Stromal cell of bone marrow (primary cell): ENCODE data around the gene IMPA2.
"Not testable (repeated sequence)": the region's sequence is repeated elsewhere in the genome, so short reads cannot be mapped to it uniquely, and the experiment has no call there.

Source experiments
- DNase-seq: peaks from one replicate; pipeline ENCODE4 v3.0.0-alpha.2; 2012; ENCODE audit warnings: low read depth

Gene IMPA2

DNA sequence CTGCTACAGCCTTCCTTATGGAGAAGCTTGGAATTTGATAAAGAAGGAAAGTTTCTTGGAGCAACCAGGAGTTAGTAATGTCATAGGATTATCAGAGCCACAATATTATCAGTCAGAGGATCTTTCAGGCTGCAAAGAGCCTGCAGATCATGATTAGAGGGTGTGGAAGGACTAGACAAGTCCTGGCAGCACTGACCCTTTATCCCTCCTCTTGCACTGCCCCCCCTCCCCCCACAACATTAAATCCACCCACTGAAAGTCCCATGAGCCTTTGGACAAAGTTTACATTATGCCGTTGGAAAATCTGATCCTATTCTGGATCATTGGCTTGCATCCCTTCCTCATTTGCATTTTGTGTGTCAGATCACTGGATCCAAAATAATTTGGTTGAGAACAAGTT lies 18.7 kb upstream of the IMPA2 start:
- DNase-seq = no peak

DNA sequence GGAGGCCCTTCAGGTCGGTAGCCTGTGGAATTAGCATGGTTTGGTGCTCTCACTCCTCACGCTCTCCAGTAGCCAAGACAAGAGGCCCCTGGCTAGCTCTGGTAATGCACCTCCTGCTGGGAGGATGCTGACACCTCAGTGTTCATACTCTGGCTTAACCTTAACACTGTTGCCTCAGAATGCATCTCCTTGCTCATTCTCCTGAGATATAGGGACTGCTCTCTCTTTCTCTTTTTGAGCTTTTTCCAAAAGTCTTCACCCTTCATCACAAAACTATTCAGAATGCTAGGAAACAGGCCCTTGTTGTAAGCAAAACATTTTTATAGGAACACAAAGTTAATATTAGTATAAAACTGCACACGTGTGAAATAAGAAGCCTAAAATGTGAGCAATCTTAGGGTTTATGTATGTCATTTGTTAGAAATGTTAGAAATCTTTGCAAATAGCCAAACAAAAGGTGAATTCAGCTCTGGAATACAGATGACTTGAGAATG lies 17.3 kb upstream of the IMPA2 start:
- no peak for DNase-seq

DNA sequence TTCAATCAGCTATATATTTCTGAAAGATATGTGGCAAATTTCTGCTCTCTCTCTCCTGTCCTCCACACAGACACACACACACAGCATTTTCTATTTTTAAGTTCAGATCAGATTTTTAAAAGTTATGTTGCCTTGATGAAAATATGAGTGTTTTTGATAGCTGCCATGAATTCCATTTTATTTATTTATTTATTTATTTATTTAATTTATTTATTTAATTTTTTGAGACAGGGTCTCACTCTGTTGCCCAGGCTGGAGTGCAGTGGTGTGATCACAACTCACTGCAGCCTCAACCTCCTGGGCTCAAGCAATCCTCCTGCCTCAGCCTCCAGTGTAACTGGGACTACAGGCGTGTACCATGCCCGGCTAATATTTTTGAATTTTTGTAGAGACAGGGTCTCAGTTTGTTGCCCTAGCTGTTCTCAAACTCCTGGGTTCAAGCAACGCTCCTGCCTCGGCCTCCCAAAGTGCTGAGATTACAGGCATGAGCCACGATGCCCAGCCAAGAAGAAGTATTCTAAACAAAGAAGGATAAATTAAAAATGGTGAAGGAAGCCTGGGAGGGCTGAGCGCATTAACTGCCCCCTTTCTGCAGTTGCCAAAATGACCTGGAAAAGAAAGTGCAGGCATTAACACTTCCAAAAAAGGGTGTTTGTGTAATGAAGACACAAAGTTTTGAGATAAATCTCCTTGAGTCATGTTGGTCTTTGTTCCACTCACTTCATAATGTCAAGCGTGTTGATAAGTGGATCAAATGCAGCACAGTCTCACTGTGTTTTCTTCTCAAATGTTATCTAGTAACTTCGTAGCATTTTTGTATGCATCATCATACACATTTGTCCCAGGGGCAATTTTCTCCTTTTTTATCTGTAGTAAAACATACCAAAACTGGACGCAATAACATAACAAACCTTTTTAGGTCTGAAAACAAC lies 11.1 kb upstream of the IMPA2 start:
- no peak for DNase-seq

DNA sequence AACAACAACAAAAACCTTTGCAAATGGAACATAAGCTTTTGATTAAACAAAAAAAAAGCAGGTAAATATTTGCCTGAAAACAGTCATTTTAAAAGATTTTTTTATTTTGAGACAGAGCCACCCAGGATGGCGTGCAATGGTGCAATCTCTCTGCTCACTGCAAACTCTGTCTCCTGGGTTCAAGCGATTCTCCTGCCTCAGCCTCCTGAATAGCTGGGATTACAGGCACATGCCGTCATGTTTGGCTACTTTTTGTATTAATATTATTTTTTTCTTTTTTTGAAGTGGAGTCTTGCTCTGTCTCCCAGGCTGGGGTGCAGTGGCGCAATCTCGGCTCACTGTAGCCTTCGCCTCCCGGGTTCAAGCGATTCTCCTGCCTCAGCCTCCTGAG lies 10.5 kb upstream of the IMPA2 start:
- DNase-seq = not testable (repeated sequence)

DNA sequence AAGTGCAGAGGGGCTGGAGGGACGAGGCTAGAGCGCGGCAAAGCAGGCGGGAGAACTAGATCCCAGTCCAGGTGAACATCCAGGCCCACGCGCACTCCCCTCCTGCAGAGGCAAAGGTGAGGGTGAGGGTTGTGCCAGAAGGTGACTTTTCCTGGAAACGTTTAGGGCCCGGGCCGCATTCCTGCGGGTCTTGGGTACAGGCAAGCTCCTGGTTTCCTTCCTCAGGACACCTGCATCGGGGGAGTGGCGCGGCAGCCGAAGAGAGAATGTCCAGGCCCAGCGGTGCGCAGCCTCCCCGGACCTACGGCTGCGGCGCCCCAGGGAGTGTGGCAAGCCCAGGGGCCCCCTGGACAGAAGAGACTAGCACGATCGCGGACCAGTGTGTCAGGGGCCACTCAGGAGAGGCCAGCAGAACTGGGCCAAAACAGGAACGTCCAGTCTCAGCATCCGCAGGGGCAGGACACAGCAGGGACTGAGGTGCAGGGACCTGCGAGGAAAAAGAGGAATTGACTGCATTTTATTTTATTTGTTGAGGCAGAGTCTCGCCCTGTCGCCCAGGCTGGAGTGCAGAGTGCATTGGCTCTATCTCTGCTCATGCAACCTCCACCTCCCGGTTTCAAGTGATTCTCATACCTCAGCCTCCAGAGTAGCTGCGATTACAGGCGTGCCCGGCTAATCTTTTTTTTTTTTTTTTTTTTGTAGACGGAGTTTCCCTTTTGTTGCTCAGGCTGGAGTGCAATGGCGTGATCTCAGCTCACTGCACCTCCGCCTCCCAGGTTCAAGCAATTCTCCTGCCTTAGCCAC lies 8.7 kb upstream of the IMPA2 start:
- no peak for DNase-seq

DNA sequence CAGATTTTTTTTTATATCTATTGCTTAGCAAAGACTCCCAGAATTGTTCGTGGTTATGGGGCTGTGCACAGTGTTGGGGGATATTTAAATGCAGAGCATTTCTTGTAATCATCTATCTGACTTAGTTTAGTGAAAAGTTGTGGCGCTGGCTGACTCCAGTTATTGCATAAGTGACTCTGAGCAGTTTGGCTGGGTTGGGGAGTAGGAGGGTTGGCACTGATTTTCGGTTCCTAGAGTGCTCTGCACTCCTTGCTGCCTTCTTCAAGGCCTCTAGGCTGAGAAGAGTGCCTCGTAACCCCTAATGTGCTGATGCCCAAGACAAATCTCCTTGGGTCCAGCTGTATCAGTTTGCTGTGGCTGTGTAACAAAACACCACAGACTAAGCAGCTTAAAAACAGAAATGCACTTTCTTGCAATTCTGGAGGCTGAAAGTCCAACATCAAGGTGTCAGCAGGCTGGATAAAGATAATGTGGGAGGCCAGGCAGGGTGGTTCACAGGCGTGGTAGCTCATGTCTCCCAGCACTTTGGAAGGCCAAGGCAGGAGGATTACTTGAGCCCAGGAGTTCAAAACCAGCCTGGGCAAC lies 6.5 kb upstream of the IMPA2 start:
- no peak for DNase-seq

DNA sequence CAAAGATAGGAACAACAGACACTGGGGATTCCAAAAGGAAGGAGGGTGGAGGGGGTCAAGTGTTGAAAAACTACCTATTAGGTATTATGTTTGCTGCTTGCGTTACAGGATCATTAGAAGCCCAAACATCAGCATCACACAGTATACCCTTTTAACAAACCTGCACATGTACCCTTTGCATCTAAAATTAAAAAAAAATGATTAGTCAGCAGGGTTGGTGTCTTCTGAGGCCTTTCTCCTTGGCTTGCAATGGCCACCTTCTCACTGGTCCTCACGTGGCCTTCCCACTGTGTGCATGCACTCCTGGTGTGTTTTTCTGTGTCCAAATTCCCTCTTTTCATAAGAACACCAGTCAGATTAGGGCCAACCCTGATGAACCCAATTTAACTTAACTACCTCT lies 5.6 kb upstream of the IMPA2 start:
- no peak for DNase-seq

DNA sequence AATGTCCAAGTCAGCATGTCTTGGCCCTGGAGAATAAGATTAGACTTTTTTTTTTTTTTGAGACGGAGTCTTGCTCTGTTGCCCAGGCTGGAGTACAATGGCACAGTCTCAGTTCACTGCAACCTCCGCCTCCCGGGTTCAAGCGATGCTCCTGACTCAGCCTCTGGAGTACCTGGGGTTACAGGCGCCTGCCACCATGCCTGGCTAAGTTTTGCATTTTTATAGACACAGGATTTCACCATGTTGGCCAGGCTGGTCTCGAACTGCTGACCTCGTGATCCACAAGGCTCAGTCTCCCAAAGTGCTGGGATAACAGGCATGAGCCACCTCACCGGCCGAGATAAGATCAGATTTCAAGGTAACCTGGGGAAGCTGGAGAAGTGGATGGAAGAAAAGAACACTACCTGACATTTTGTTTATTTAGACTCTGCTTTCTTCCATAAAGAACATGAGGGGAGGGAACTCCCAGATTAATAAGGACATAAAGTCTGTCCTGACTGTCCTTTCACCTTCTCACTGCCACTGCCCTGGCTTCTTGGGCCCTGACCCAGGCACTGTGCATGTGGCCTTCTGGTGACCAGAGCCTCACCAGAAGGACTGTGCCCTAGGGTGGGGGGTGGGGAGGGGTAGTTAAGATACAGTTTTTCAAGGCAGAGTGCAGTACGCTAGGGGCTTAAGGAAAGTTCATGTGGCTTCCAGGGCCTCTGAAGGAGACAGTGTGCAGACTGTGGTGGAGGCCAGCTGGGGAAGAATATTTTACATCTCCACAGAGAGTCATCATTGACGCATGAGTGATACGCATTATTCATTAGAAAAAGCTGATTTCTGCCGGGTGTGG lies 4.8 kb upstream of the IMPA2 start:
- DNase-seq = peak; percentile 67

DNA sequence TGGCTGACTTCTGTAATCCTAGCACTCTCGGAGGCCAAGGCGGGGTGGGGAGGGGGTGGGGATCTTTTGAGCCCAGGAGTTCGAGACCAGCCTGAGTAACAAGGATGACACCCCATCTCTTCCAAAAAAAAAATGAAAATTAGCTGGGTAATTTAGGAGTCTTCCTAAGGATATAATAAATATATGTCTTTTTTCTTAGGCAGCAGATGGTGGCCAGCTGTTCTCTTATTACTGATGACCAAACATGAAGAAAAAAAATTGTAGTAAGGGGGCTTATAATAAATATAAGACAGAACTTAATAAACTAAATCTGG lies 4.2 kb upstream of the IMPA2 start:
- no peak for DNase-seq

DNA sequence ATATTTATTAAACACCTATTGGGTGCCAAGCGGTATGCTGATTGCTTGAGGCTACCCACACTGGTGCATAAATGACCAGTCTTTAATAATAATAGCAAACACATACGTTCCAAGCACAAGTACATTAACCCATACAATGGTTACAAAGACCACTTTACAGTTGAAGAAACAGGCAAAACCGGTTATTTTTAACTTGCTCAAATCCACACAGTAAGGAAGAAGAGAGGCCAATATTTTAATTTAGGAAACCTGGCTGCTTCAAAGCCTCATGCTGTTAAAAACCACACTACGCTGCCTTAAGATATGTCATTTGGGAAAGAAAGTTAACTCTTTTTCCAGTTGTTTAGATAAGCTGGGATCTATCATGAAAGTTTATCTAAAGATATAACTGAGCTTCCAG lies 2.4 kb upstream of the IMPA2 start:
- no peak for DNase-seq

DNA sequence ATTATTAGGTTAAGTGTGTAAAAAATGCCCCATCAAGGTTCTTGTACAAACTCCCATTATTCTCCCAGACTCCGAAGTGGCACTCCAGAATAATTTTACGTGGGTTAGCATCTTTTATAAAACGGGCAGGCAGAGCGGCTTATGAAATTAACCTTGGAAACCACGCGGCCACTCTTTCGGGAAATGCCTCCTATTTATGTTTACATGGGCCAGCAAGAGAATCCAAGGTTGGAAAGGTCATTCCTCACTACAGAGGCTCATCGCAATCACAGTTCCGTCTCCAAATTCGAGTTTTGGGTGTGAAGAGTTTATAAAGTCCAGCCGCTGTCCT lies 1.2 kb upstream of the IMPA2 start:
- no peak for DNase-seq

DNA sequence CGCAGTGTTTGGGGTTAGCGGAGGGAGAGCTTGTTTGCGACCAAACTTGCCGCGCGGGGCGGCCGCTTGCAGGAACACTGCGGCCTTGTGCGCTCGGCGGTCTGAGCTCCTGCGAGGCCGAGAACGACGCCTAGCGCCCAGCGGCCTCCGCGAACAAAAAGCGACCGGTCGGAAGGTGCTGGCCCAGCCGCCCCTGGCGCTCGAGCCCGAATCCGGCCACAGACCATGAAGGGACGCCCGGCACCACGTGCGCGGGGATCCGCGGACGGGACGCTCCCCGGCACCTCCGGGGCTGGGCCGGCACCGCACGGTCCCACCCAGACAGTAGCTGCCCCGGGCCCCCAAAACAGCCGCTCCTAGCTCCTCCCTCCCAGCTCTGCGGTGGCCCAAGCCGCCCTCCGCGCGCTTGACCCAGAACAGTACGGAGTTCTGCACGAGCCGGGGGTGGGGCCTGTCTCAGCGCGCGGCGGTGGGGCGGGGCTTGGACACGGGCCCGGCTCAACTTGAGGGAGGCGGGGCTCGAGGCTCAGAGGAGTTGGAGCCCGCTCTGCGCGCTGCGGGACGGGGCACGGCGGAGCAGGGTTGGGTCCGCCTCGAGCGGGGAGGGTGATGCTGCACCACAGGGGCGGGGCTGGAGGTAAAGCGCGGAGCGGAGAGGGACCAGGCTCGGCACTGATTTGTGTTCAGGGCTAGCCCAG lies 664 bp upstream of the IMPA2 start:
- peak; percentile 84 for DNase-seq

DNA sequence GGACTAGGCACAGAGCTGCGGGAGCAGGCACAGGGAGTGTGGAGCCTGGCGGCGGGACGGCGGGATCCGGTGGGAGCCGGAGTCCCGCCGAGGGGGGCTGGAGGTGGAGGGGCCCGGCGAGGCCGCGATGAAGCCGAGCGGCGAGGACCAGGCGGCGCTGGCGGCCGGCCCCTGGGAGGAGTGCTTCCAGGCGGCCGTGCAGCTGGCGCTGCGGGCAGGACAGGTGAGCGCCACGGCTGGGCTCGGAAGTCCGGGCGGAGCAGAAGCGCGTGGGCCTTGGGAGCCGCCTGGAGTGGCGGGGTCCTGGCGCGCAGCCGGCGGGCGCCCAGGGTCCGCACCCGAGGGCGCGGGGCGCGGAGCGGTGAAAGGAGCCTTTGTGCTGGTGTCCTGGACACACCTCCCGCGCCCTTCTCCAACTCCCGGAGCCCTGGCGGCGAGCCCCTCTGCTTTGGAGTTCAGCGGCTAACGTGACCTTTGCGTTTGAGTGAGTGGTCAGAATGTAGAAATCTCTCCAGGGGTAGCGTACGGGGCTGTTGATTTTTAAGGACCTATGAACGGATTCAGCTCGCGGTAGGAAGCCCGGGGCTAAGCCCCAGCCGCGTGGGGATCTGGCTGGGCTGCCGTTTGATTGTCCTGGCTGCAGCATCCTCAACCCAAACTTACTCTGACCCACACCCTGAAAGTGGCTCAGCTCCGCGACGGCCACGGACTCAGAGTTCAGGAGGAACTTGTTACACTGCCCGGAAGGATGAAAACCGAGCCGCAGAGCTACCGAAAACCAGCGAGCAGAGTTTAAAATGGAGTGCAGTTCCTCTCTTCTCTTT lies 448 bp downstream of the IMPA2 start:
- no peak for DNase-seq

DNA sequence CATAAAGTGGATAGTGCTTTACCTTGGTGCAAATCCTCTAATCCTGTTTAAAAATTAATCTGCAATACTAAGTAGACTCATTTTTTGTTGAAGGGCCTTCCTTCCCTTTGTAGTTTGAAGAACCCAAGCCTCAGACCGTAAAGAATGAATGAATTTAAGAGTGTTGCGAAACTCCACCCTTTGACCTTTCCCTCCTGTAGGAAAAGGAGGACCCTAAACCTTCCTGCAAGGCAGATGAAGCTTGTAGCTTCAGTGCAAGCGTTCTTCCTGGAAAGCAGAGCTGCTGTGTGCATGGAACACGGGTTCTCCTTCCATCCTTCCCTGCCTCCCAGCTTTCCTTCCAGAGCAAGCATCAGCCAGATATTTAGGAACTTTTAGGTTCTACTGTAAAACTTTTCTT lies 1.7 kb downstream of the IMPA2 start:
- no peak for DNase-seq

DNA sequence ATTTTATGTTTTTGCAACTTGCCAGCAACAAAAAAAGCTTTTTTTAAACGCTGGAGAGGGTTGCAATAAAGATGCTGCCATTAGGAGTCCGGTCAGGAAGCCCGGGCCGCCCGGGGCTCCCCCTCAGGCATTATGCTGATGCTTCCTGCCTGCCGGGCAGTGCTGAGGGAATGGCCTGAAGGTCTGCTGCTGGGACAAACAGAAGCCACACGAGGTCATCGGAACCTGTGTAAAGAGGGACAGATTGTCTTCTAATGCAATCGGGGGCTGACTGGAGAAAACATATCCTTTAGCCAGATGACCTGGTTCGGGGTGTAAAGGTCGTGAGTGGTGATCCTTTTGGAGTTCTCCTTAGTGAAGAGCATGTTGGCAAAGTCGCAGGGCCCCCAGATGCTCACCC lies 2.3 kb downstream of the IMPA2 start:
- no peak for DNase-seq

DNA sequence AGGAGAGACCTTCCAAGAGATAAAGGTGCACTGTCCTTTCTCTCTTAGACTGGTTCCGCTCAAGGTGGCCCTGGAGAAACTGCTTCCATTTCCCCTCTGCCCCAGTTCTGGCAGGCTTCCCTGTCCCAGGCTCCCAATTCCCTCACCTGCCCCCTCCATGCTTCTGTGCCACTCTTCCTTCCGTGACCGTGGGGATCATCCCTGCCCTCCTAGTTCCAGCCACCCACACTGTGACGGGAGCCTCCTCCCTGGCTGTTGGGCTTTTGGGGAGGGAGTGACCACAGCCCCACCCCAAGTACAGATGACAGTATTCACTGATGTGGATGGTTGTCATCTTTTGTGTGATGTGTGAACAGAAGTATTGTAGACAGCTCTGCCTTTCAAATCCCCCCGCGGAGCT lies 2.8 kb downstream of the IMPA2 start:
- no peak for DNase-seq

DNA sequence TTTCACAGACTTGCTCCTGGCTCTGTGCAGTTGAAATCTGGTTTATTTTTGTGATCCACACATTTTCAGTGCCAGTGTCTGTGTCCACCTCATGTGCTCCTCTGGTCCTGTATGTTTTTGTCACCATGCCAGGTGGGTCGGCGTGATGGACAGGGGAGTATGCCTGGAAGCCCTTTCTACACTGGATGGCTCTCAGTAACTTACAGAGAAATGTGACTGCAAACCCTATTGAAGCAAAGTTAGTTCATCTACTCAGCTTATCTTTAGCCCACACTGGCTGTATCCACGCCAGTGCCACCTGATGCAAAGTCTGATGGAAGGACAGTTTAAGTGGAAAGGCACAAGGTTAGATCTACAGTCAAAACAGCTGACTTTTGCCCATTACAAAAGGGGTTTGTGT lies 4.3 kb downstream of the IMPA2 start:
- DNase-seq = no peak

DNA sequence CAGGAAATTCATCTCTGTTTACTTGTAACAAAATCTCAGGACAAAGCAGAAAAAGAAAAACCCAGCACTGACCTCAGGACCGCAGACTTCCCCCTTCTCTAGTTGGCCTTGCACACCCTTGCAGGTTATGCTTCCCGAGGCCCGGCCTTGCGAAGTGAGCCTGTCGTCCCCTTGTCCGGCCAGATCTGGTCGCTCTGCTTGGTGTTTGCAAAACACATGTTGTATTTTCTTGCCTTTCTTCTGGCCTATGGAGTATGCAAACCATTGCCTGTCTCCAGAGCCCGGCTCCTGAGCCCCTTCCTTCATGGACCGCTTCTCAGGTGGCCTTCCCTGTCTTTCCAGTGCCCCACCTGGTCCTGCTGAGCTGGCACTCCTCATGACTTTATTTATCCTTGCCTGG lies 4.8 kb downstream of the IMPA2 start:
- no peak for DNase-seq

DNA sequence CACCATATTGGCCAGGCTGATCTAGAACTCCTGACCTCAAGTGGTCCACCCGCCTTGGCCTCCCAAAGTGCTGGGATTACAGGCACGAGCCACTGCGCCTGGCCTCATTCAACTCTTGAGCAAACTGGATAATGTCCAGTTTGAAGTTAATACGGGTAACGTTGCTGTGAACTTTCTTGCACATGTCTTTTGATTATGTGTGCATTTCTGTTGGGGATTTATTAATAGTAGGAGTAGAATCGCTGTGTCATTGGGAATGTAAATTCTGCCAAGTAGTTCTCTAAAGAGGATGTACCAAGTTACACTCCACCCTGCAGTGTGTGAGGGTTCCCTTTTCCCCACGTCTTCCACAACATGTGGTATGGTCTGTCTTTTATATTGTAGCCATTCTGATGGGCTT lies 6.2 kb downstream of the IMPA2 start:
- DNase-seq = peak; percentile 46

DNA sequence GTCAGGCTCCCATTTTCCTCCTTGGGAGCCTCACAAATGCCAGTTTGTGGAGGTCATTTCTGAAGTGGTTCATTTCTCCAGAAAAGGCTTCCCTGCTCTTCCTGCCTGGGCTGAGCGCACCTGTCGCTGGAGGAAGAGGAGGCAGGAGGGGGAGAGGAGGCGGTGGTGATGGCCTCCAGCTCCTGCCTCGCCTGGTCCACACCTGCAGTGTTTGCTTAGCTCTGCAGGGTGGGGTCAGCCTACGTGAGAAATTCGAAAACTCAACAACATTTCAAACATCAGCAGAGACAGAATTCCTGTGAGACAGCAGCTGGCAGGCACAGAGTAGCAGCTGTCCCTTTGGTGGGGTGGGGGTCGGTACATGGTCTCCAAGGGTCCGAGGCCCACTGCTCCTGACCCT lies 7.9 kb downstream of the IMPA2 start:
- no peak for DNase-seq

DNA sequence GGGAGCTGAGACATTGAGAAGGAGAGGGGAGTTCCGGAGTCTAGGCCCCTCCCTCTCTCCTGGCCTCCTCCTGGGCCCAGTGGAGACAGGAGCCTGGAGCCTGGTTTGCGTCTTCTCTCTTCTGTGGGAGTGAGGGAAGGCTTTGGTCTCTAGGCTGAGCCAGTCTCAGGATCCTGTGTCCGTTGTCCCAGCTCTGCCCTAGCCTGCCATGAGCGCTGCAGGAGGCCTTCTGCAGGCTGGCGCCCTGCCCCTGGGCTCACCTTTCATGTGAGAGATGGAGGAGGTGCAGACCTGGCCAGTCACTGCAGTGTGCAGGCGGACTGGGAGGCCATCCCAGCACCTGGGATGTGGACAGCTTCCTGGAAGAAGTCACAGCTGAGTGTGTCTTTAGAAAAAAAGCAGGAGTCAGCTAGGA lies 8.7 kb downstream of the IMPA2 start:
- DNase-seq = no peak
